Thyroid gland (tissue), 4 donors: ENCODE measurements around the gene MINDY4.

ENCODE experiments used
- CTCF ChIP-seq, 6 experiments: fragments of 200-600 bp in 3 of 6; fragments of 450-650 bp in 3 of 6; sonication (generic) in 3 of 6; IDR thresholded peaks; one replicate each; pipeline ENCODE4 v1.5.1; 2016 to 2019; ENCODE audit warnings: antibody characterized with exemption in 6 of 6, mild to moderate bottlenecking in 2 of 6, inconsistent platforms in 1 of 6, moderate library complexity in 1 of 6
- POLR2A ChIP-seq, 2 donors: fragments of 450-650 bp; IDR thresholded peaks; one replicate each; pipeline ENCODE4 v1.6.1; 2017; ENCODE audit warnings: antibody characterized with exemption in 2 of 2, mild to moderate bottlenecking in 2 of 2, moderate library complexity in 1 of 2

GRCh38 chr7:30731581-30731980, 39.6 kb upstream of the MINDY4 start:
- TF ChIP-seq CTCF (IDR thresholded peaks at IDR 0.05) (no peak), POLR2A (IDR thresholded peaks at IDR 0.05) (no peak)
